ENCODE measurements around the gene OR52K1. TPM values are rescaled to one million over a fixed set of nuclear protein-coding genes. Genes with fewer than 3 reads are reported as not detected.

Gene OR52K1
- total RNA-seq, 4 donors from 2014 or later, result not detected

- H3K9me3 ChIP-seq, result no peaks in the 10 kb centered on the region
- 0 to 30% methylated on average over 2 to 3 of the region's 3 CpGs for WGBS, 2 donors (ENCODE audit: low coverage in 1 of 2)
- in situ Hi-C loops (cut with MboI; ENCODE audit: low pct_ligation_motif_present in 1 of 4, low pct_unique_long_range_greater_than_20kb in 1 of 4, low sequenced_read_pairs in 3 of 4), result no loop called here
- TF ChIP-seq POLR2A (IDR thresholded peaks at IDR 0.05), result no peak
- no peak for TF ChIP-seq EP300 (IDR thresholded peaks at IDR 0.05; ENCODE audit: low read depth)
- TF ChIP-seq, protein P1, sequence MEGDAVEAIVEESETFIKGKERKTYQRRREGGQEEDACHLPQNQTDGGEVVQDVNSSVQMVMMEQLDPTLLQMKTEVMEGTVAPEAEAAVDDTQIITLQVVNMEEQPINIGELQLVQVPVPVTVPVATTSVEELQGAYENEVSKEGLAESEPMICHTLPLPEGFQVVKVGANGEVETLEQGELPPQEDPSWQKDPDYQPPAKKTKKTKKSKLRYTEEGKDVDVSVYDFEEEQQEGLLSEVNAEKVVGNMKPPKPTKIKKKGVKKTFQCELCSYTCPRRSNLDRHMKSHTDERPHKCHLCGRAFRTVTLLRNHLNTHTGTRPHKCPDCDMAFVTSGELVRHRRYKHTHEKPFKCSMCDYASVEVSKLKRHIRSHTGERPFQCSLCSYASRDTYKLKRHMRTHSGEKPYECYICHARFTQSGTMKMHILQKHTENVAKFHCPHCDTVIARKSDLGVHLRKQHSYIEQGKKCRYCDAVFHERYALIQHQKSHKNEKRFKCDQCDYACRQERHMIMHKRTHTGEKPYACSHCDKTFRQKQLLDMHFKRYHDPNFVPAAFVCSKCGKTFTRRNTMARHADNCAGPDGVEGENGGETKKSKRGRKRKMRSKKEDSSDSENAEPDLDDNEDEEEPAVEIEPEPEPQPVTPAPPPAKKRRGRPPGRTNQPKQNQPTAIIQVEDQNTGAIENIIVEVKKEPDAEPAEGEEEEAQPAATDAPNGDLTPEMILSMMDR (IDR thresholded peaks at IDR 0.05), result no peak
- TF ChIP-seq POLR2AphosphoS5 (IDR thresholded peaks at IDR 0.05), result no peak
- no peaks in the 10 kb centered on the region for H3K36me3 ChIP-seq
- H3K4me1 ChIP-seq, result no peaks in the 10 kb centered on the region
- no peaks in the 10 kb centered on the region for H3K27me3 ChIP-seq
- DNase-seq, result no peak
- no peak overlapping the region for H3K4me3 ChIP-seq
- no peak overlapping the region for H3K27ac ChIP-seq
- intact Hi-C loops (cut with DNase I; ENCODE audit: low total_unique reads), result no loop called here
These were observed 39.1 kb upstream of the OR52K1 start for GRCh38 chr11:4443232-4443891.

- TF ChIP-seq POLR2A (IDR thresholded peaks at IDR 0.05) (no peak), POLR2AphosphoS5 (IDR thresholded peaks at IDR 0.05) (no peak), EP300 (IDR thresholded peaks at IDR 0.05; ENCODE audit: low read depth) (no peak)
- TF ChIP-seq, protein P1 (IDR thresholded peaks at IDR 0.05), result no peak
These were observed 33.5 kb upstream of the OR52K1 start, which contains the start of gene OR52K2 for GRCh38 chr11:4448995-4449394. OR52K2 (plus strand) TSS chr11:4449295; CDS start chr11:4449340, 45 bp downstream.

DNA sequence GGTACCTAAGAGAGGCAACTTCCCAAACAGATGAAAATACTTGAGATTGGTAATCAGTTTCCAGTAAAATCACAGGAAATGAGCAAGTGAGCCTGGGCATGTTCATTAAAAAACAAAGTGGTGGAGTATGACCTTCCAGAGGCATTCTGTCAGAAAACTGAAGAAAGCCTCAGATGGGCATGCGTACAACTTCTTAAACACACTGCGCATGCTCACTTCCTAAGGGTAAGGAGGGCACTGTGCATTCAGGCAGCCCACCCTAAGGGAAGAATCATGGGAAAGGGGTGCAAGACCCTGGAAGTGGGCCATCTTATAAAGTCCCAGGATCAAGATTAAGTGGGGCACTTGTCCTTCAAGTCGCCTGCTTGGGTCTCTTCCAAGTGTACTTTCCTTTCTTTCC lies 29.3 kb upstream of the OR52K1 start:
- in situ Hi-C loops (cut with MboI; ENCODE audit: low pct_ligation_motif_present in 1 of 4, low pct_unique_long_range_greater_than_20kb in 1 of 4, low sequenced_read_pairs in 3 of 4), result no loop called here

More at GRCh38 chr11:4448995-4449394, 33.5 kb upstream of the OR52K1 start, which contains the start of gene OR52K2:
- H3K27ac ChIP-seq, result no peak within 1 kb of the TSS
- no peak for DNase-seq
- no peaks in the 10 kb centered on the region for H3K4me1 ChIP-seq
- H3K4me3 ChIP-seq, result no peak within 1 kb of the TSS
- no peaks in the 10 kb centered on the region for H3K27me3 ChIP-seq
- intact Hi-C loops (cut with DNase I; ENCODE audit: low total_unique reads), result no loop called here
- H3K9me3 ChIP-seq, result no peaks in the 10 kb centered on the region
- H3K36me3 ChIP-seq, result no peaks in the 10 kb centered on the region
- in situ Hi-C loops (cut with MboI; ENCODE audit: low pct_ligation_motif_present in 1 of 4, low pct_unique_long_range_greater_than_20kb in 1 of 4, low sequenced_read_pairs in 3 of 4), result no loop called here

DNA sequence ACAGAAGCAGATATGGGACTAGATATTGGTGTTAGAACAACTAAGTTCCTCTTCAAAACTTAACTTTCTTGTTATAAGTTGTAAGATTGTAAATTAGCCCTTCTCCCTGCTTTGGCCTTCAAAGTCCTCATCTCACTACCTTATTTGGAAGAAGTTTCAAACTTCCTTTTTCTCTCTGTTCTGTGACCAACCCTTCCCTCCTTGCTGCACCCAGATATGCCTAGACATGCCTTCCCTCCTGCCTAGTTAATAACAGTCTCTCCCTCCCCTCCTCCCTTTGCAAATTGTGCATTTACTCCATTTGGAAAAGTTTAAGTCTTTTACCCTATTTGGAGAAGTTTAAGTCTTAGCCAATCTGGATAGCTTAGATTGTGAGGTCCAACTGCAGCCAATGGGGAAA lies 28.4 kb upstream of the OR52K1 start:
- Histone ChIP-seq H3K27me3 (no peaks in the 10 kb centered on the region), H3K9me3 (no peaks in the 10 kb centered on the region), H3K36me3 (no peaks in the 10 kb centered on the region), H3K4me1 (peaks cover 0 to 1% (median under 1%) of the 10 kb centered on the region in 4 donors), H3K4me3 (no peak overlapping the region), H3K27ac (no peak overlapping the region)
- DNase-seq, result no peak
- in situ Hi-C loops (cut with MboI; ENCODE audit: low pct_ligation_motif_present in 1 of 4, low pct_unique_long_range_greater_than_20kb in 1 of 4, low sequenced_read_pairs in 3 of 4) (no loop called here), intact Hi-C loops (cut with DNase I; ENCODE audit: low total_unique reads) (no loop called here)
- TF ChIP-seq POLR2AphosphoS5 (IDR thresholded peaks at IDR 0.05) (no peak), EP300 (IDR thresholded peaks at IDR 0.05; ENCODE audit: low read depth) (no peak), POLR2A (IDR thresholded peaks at IDR 0.05) (no peak)
- TF ChIP-seq, protein P1 (IDR thresholded peaks at IDR 0.05), result no peak

More for the DNA sequence above, 29.3 kb upstream of the OR52K1 start:
- TF ChIP-seq POLR2A (IDR thresholded peaks at IDR 0.05) (no peak), EP300 (IDR thresholded peaks at IDR 0.05; ENCODE audit: low read depth) (no peak), POLR2AphosphoS5 (IDR thresholded peaks at IDR 0.05) (no peak)
- TF ChIP-seq, protein P1 (IDR thresholded peaks at IDR 0.05), result no peak
- Histone ChIP-seq H3K36me3 (no peaks in the 10 kb centered on the region), H3K9me3 (no peaks in the 10 kb centered on the region), H3K27me3 (no peaks in the 10 kb centered on the region), H3K4me1 (no peaks in the 10 kb centered on the region), H3K4me3 (no peak overlapping the region), H3K27ac (no peak overlapping the region)
- intact Hi-C loops (cut with DNase I; ENCODE audit: low total_unique reads), result no loop called here
- no peak for DNase-seq
- WGBS, 2 donors (ENCODE audit: low coverage in 1 of 2), result 86 to 90% methylated on average over 3 of the region's 3 CpGs

Data from transverse colon (tissue), 4 donors.